Erythroblast (primary cell): ENCODE data around the gene OOSP4A.

Experiments
- GATA1 ChIP-seq: IDR thresholded peaks from 2 replicates; pipeline ENCODE4 v1.6.1; 2011; ENCODE audit warnings: low read depth, mild to moderate bottlenecking, control low read depth, low read length, moderate library complexity
- POLR2A ChIP-seq: IDR thresholded peaks from 2 replicates; pipeline ENCODE4 v1.6.1; 2011; ENCODE audit warnings: mild to moderate bottlenecking, low read length

GRCh38 chr11:59992425-59992824 lies 28.6 kb downstream of the OOSP4A start:
- TF ChIP-seq POLR2A (no peak), GATA1 (no peak)
